ENCODE measurements around the gene MED19.
"Not testable (repeated sequence)": the region's sequence is repeated elsewhere in the genome, so short reads cannot be mapped to it uniquely, and the experiment has no call there.

The MED19 gene

DNA sequence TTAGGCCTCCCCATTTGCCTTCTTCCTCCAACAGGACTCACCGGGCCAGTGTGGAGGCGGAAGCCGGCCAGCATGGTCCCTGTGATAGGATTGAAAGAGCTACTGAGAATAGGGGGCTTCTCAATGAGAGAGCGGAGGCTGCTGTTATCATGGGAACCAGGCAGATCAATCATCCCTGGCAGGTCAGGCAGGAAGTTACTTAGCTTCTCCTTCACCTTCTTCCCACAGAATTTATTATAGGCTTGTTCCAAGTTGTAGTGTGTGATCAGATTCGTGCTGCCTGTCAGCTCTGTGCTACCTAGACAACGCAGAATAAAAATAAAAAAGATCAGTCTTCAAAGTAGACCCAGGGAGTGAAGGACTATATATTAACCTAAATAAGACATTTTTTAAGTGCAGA is 7.1 kb downstream of the MED19 start:
- no peak for DNase-seq (ENCODE audit: low read depth in 2 of 2)

DNA sequence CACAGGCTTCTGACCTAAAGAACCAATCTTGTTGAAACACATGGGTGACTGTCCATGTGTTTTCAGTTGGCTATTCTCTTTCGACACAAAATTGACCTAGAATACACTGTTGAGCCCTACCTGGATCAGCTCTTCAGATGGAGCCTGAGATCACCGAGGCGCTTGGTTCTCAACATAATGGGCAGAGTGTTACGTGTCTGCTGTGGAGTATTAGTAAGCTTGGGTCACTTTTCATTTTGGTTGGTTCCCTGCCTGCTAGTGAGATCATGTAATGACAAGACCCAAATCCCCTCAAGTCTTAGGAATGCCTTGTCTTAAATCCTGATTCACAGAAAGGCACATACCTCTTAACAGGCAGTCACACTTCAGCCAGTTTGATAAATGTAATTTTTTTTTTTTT is 8.7 kb downstream of the MED19 start:
- no peak for DNase-seq (ENCODE audit: low read depth in 2 of 2)

DNA sequence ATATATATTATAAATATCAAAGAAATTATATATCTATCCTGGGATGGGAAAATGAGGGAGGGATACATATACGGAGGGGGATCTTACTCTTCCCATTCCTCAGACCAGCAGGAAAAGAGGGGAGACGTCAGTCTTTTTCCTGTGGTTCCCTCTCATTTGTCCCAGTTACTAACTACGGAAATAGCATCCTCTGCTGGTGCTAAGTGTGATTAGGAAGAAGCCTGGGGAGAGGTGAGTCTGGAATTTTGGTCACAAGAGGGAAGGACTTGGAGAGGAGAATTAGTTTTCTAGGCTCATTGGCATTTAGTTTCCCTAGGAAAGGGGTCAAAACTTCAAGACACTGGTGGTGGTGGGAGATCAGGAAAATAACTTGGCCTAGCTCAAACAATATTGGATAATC is 11.6 kb downstream of the MED19 start:
- DNase-seq (ENCODE audit: low read depth in 2 of 2): no peak

GRCh38 chr11:57699813-57700212 is 12.2 kb downstream of the MED19 start:
- no peak for DNase-seq (ENCODE audit: low read depth in 2 of 2)

DNA sequence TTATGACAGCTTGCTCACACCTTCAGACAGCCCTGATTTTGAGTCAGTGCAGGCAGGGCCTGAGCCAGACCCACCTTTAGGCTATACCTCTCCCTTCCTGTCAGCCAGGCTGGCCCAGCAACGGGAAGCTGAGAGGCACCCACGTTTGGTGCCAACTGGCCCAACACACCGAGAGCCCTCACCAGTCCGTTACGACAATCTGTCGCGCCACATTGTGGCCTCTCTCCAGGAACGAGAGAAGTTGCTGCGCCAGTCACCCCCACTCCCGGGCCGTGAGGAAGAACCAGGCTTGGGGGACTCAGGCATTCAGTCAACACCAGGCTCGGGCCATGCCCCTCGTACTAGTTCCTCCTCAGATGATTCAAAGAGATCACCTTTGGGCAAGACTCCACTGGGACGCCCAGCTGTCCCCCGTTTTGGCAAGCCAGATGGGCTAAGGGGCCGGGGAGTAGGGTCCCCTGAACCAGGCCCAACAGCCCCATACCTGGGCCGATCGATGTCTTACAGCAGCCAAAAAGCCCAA is 13.1 kb downstream of the MED19 start:
- DNase-seq (ENCODE audit: low read depth in 2 of 2): no peak

- DNase-seq (ENCODE audit: low read depth in 2 of 2): not testable (repeated sequence)
These were observed 21.5 kb downstream of the MED19 start for GRCh38 chr11:57690474-57690873.

GRCh38 chr11:57681168-57681567 is 30.8 kb downstream of the MED19 start:
- no peak for DNase-seq (ENCODE audit: low read depth in 2 of 2)

GRCh38 chr11:57680552-57680874 is 31.5 kb downstream of the MED19 start:
- no peak for DNase-seq (ENCODE audit: low read depth in 2 of 2)

DNA sequence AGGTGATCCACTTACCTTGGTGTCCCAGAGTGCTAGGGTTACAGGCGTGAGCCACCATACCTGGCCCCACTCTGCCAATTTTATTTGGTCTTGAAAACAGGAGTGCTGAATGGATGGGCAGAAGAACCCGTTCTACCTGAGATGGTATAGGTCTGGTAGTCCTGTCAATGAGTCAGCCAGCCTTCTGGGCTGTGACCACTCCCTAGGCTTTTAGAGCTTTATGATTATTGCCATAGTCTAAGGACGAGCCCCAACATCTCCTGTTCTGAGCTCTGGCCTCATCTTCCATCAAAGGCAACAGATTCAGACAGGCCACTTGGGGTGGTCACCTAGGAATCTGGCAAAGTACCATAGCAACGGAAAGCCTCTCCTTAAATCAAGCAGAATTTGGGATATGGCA is 32.6 kb downstream of the MED19 start:
- no peak for DNase-seq (ENCODE audit: low read depth in 2 of 2)

DNA sequence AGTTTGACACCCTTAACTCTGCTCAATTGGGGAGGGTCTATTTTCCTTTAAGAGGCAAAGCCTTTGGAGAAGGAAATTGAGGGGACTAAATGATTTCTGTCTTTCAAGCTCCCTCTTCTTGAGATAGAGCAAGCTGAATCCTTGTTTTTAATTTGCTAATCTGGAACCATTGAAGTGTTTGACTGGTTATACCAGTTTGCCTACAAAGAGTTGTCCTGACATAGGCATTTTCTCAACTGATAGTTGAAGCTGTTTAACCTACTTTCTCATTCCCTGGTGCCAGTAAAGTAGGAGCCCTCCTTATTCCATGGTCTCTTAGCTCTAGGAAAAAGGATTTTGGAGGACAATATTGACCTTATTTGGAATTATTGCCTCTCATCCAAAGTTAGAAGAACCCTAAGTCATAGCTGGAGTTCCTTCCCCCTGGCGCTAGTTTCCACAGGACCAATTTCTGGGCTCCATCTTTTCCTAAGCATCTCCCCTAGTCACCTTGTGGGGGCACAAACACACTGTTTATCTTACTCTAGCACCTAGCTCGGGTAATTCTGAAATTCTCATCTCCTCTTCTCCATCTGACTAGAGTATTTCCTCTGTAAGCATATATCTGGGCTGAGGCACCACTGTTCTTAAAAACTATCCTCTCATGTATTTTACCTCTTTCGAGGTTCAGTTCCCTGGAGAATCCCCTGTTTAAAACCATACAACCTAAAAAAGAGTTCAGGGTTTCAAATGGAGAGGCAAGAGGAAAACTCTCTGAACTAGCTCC is 36.7 kb downstream of the MED19 start:
- no peak for DNase-seq (ENCODE audit: low read depth in 2 of 2)

DNA sequence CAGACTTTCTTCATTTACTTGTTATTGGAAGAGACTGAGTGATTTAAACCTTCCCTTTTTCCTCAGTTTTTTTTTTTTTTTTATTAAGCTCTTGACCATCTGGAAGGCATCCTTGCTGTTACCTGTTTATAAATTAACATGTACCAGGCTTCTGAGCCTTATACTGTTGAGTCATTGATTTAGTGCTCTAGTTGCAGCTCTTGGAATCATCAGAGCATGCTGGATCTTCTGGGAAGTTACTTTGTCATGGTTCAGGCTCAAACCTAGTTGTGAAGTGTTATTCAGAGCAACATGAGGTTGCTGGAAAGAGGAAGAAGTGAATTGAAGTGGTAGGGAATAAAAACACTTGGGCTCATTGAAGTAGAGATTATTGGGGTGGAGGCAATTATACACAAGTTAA is 37.8 kb downstream of the MED19 start:
- no peak for DNase-seq (ENCODE audit: low read depth in 2 of 2)

- no peak for DNase-seq (ENCODE audit: low read depth in 2 of 2)
These were observed 43.6 kb downstream of the MED19 start for GRCh38 chr11:57668434-57668782.

- peak; percentile 99 to 100 for DNase-seq (ENCODE audit: low read depth in 2 of 2)
These were observed 44.1 kb downstream of the MED19 start, which contains the start of gene ZDHHC5 for GRCh38 chr11:57667736-57668433. Gene ZDHHC5 (plus strand): TSS chr11:57668114. CDS start chr11:57673091, 4,977 bp downstream.

DNA sequence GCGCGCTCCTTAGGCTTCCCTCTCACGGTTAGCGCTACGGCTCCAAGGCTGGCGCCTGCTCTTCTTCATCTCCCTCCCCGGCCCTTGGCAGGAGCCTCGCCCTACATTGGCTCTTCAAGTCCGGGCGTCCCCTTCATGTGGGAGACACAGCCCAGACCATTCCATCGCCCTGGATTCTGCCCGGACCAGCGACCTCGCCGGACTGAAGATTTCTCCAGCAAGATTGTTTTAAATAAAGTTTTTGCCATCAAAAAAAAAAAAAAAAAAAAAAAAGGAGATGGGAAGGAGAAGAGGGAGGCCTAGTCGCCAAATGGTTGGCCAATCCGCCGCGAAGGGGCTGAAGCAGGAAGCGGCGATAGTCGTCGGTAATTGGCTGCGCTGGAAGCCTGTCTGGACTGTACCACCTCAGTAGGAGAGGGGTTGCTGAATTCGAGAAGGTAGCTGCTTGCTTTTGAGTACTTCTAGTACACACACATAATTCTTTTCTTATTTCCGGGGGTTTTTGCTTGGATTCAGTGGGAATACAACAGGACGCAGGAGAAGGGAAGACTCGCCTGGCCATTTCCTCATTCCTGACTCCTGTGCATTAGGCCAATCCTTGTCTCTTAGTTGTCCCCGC is 44.8 kb downstream of the MED19 start:
- DNase-seq (ENCODE audit: low read depth in 2 of 2): peak; percentile 82 to 92

GRCh38 chr11:57663975-57664374 is 48.0 kb downstream of the MED19 start:
- DNase-seq (ENCODE audit: low read depth in 2 of 2): no peak

- no peak for DNase-seq (ENCODE audit: low read depth in 2 of 2)
These were observed 49.1 kb downstream of the MED19 start for GRCh38 chr11:57662893-57663292.

DNA sequence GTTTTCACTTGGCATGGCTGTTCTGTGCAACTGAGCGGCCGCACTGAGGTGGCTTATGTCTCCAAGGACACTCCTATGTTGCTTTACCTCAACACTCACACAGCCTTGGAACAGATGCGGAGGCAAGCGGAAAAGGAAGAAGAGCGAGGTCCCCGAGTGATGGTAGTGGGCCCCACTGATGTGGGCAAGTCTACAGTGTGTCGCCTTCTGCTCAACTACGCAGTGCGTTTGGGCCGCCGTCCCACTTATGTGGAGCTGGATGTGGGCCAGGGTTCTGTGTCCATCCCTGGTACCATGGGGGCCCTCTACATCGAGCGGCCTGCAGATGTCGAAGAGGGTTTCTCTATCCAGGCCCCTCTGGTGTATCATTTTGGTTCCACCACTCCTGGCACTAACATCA is 52.3 kb downstream of the MED19 start:
- DNase-seq (ENCODE audit: low read depth in 2 of 2): no peak

DNA sequence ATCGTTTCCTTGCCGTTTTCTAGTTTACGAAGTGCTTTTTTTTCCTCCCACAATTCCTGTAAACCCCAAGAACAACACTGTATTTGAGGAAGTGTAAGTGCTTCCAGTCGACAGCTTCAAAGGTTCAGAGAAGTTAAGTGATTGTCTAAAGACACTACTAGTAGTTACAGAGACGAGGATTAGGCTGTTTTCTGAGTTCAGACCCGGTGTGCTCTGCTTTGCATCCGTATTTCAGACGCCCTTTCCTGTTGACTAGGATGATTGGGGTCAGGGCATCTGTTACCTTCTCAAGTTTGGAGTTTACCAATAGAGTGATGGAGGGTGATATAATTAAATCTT is 54.0 kb downstream of the MED19 start:
- DNase-seq (ENCODE audit: low read depth in 2 of 2): no peak

DNA sequence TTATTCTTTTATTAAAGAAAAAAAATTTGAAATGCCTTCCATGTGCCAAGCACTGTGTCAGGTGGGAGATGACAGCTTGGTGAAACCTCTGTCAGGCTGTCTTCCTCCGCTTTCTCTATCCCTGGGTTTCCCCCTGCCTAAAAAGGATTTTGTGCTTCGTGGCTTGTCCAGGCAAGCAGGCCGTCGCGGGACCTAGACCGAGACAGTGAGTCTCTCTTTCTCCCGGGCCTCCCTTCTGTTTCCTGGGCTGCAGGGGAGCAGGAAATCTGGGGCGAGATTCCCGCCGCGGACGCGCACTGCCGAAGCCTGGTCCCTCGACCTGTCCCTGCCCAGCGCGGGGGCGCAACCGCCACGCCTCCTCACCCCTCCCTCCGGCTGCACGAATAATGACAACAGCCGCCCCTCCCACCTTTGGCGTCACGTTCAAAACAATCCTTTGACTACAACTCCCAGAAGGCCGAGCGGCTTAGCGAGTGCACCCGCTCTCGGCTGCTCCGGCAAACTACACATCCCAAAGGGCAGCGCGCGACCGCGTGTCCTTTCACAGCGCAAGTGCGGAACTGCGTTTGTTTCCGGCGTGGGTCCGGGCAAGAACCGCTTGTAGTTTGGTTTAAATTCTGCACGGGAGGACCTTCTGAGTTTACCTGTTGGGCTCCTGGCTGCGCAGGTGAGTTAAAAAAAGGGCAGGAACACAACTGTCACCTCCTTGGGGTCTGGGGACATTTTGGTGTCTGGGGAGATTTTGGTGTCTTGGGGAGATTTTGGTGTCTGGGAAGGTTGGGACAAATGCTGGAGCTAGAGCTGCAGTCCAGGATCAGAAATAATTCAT is 54.6 kb downstream of the MED19 start, which contains the start of gene CLP1:
Gene CLP1, plus strand, starts transcription at position 569 of the 829 bp plus-strand sequence. CDS start 1,715 bp downstream, outside the sequence.
- peak; percentile 97 to 99 for DNase-seq (ENCODE audit: low read depth in 2 of 2)

DNA sequence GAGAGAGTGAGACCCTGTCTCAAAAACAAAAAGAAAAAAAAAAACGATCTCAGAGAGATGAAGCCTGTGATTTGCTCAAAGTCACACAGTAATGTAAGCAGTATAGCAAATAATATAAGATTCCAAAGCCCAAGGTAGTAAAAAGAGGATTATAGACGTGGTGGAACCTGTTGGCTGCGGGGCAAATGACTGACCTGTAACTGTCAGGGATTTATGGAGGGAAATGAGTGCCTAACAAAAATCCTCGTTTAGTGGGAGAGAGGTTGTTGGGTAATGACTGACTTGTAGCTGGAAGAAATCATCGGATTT is 55.2 kb downstream of the MED19 start:
- no peak for DNase-seq (ENCODE audit: low read depth in 2 of 2)

All from stimulated activated CD8-positive, alpha-beta memory T cell treated with anti-CD3 and anti-CD28 coated beads, Interleukin-15, amount 100 ng/mL, for 4 hours (primary cell).